ENCODE results near the gene FAM83C.

Gene FAM83C

DNA sequence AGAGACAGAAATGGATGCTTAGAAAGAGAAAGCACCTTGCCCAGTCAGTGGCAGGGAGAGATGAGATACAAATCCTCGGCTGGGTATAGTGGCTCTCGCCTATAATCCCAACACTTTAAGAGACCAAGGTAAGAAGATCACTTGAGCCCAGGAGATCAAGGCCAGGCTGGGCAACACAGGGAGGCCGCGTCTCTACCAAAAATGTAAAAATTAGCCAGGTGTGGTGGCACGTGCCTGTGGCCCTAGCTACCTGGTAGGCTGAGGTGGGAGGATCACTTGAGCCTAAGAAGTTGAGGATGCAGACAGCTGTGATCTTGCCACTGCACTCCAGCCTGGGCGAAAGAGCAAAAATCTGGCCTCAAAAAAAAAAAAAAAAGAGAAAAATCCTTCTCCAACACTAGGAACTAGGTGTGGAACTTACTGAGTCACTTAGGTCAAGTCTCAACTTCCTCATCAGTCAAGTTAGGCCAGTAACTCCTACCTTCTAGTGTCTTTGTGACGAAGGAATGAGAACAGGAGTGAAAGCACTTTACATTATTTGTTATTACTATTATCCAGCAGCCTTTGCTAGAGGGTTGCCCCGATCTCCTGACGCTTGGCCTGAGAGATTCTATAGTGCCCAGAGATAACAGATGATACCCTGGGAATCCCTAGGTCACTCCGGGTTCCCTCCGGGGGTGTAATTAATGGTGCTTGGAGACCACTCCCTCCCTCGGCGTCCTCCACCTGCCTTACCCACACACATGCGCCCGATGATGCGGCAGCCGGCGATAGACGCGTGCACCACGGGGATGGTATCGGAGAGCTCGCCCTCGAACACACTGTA lies 8.6 kb downstream of the FAM83C start:
- DNase-seq (ENCODE audit: low spot score) = no peak

DNA sequence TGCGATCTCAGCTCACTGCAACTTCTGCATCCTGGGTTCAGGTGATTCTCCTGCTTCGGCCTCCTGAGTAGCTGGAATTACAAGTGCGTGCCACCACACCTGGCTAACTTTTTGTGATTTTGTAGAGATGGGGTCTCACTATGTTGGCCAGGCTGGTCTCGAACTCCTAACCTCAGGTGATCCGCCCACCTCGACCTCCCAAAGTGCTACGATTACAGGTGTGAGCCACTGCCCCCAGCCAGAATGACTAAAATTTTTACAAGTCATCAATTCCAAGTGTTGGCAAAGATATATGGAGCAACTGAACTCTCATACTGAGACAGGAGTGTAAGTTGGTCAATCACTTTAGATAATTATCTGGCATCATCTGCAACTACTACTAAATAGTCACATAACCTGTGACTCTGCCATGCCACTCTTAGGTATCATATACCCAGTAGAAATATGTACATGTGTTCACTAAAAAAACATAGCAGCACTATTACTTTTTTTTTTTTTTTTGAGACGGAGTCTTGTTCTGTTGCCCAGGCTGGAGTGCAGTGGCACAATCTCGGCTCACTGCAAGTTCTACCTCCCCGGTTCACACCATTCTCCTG lies 10.6 kb downstream of the FAM83C start:
- DNase-seq (ENCODE audit: low spot score) = no peak

DNA sequence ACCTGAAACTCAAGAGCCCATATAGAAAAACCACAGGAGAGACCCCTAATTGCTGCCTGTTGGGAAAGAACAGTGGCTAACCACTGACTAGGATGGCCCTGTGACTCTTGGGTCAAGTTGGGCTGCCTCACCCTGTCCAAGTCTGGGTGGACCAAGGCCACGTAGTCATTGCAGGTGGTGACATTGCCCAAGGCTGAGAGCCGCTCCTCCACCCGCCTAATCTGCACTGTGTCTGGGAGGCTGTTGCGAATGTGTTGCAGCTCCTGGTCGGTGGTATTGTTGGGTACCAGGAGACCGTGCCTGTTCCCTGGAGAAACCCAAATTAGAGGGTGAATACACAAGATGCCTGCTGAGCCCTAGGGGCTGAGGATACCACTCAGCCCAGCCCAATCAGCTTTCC lies 11.7 kb downstream of the FAM83C start:
- no peak for DNase-seq (ENCODE audit: low spot score)

DNA sequence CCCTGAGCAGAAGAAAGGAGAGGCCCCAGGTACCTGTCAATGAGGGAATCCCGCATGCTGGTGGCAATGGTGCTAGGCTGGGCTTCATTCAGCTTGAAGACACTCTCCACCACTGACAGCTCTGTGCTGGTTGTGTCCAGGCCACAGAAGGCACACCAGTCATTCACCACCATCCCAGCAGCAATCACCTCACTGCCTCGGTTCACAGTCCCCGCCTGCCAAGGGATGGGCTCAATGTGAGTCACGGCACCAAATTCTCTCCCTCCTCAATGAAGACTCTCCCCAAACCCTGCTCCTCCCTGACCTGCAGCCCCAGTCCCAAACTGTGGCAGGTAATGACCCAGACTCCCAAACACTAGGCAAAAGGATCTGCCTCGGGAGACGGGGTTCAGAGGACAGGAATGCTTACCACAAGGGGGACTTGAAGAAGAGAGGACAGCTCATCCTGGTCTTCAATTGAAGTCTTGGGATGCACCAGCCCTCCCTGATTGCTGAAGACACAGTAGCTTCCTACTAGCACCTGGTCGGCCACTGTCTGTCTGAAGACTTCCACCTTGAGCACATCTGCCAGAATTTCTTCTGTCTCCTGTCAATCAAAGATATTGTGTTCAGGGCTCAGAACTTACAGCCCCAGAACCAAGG lies 12.6 kb downstream of the FAM83C start:
- DNase-seq (ENCODE audit: low spot score) = no peak

DNA sequence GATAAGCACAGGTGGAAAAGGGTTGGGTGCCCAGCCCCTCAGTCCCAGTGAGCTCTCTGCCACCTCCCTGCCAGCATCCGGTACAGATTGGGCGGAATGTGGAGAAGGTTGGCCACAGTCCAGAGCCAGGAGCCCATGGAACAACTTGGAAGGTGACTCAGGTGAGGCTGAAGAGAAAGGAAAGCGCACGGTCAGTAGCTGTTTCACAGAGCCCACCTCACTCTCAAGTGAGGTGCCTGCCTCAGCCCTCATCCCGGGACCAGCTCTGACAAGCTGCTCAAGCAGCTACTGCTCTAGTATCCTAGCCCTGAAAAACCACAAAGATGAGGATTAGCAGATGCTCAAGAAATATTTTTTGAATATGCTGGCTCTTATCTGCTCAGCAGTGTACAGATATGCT lies 13.2 kb downstream of the FAM83C start:
- no peak for DNase-seq (ENCODE audit: low spot score)

DNA sequence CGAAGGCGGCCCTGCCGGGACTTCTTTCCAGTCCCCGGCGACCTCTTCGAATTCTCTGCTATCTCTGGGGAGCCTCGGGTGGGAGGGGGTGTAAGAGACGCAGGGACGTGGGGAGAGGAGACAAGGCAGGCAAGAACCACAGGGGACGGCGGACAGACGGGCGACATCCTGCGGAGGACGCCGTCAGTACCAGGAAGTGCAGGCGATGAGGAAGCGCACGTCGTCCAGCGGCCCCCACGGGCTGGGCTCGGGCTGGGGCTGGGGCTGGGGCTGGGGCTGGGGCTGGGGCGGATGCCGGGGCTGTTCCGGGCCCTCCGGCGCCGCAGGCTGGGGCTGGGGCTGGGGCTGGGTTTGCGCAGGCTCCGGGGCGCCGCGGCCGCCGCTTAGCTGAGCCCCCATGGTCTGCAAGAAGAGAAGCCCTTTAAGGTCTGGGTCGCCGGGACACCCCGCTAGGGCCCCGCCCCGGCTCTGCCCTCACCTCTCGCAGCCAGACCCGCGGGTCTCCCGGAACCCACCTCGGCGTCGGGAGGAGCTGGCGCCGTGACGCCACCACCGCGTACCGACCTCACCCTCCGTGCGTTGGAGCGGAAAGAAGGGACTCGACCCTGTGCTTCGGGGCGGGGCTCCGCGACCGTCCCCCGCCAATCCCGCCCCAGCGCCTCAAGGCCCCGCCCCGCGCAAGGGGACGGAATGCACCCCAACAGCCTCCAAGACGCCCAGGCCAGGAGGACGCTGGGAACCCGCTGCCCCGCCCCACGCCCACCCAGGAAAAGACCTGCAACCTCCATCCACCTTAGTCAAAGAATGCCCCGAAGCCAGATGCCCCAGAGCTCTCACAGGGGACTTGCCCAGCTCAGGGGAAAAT lies 14.5 kb downstream of the FAM83C start, which contains the start of gene MMP24OS:
Gene MMP24OS (minus strand): TSS at position 592 of the 865 bp plus-strand sequence. CDS start 193 bp downstream, at position 399.
- peak; percentile 94 for DNase-seq (ENCODE audit: low spot score)

DNA sequence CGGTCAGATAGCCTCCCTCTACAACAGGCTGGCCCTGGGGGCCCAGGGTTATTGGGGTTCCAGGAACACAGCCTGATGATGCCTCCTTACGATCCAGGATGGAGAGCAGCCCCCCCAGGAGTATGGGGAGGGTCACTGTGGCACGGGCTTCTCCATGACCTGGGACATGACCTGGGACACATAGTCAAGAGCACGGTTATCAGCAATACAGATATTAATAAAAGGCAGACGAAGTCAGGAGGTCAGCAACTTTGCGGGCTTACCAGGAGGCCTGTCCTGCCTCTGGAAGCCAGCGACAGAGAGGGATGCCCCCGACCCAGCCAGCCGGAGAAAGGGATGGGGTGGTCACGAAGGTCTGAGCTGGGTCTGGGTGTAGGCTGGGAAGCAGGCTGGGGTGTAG lies 15.1 kb downstream of the FAM83C start:
- DNase-seq (ENCODE audit: low spot score) = no peak

DNA sequence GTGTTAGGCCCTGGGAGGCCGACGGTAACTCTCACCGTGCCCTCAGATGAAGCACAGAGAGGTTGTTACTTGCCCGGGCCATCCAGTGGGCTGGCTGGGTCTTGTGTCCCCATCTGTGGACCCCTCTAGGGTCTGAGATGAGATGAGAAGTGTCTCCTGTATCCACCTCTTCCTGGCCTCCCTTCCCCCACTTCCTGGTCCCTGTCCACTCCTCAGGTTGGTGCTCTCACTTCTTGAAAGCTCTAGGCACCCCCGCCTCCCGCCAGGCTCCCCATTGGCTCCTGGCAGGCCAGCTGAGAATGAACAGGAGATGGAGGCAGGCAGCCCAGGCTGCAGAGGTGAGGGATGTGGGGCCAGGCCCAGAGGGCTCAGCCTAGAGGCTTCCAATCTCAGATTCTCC lies 15.8 kb downstream of the FAM83C start:
- DNase-seq (ENCODE audit: low spot score) = no peak

DNA sequence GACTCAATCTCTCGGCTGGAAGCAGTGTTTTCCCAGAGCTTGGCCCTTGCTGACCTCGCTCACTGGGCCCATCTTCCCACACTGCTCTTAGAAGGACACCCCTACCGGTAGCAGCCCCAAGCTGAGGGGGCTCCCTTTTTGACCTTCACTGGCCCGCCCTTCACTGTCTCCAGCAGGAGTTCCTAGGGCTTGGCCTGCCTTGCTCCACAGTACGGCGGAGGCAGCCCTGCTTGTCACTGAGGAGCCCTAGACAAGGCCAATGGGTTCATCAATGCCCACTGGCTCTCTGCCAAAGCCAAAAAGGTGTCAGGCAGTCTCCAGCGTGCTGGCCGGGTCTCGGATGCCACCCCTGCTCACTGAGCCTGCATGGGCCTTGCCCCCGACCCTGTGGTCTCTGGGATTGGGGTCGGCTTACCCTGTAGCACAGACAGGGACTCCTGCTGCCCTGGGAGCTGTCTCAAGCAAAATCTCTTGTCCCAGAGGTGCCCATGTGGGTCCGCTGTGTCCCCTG lies 16.4 kb downstream of the FAM83C start:
- no peak for DNase-seq (ENCODE audit: low spot score)

DNA sequence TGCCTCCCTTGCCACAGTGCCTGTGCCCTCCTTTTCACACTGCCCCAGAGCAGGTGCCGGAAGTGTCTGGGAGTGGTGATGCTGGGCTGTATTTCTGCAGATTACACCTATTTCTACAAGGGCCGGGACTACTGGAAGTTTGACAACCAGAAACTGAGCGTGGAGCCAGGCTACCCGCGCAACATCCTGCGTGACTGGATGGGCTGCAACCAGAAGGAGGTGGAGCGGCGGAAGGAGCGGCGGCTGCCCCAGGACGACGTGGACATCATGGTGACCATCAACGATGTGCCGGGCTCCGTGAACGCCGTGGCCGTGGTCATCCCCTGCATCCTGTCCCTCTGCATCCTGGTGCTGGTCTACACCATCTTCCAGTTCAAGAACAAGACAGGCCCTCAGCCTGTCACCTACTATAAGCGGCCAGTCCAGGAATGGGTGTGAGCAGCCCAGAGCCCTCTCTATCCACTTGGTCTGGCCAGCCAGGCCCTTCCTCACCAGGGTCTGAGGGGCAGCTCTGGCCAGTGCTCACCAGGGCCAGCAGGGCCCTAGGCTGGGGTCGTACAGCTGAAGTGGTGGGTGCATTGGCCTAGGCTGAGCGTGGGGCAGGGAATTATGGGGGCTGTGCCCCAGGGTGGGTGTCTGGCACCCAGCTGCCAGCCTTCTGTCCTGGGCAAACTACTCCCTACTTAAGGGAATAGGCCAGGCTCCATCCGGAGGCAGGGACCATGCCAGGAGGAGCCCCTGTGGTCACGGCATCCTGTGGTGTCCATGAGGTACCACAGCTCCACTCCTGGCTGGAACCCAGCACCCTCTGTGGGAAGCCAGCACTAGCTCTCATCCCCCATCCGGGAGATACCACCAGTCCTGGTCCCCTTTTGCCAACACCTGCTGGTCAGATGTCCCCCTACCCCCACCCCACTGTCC lies 17.8 kb downstream of the FAM83C start:
- no peak for DNase-seq (ENCODE audit: low spot score)

DNA sequence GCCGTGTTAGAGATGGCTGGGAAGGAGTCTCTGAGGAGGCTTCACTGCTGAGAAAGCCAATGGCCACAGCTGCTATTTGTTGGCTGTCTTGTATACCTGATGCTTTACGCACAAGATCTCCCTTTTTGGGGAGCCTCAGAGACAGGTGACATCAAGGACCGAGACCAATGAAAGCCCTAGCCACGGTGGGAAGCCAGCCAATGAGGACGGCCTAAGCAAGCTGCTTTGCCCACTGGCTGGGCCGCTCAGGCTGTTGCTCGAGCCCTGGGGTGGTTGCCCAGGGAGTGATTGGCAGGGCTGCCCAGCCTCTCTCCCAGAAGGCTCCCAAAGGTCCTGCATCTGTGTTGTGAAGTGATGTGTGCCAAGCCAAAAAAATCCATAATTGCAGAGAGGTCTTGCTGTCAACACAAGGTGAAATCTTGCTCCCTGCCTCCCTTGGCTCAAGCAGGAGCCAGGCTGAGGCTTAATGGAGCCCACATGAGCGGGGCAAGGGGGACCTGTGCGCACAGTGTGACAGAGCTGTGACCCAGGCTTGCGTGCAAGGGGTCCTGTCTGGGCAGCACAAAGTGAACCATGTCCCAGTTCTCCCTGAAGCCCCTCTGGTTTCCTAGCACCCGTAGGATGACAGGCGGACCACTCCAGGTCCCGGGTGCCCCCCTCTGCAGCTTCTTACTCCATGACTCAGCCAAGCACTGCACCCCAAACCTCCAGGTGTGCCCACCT lies 18.6 kb downstream of the FAM83C start:
- DNase-seq (ENCODE audit: low spot score) = no peak

DNA sequence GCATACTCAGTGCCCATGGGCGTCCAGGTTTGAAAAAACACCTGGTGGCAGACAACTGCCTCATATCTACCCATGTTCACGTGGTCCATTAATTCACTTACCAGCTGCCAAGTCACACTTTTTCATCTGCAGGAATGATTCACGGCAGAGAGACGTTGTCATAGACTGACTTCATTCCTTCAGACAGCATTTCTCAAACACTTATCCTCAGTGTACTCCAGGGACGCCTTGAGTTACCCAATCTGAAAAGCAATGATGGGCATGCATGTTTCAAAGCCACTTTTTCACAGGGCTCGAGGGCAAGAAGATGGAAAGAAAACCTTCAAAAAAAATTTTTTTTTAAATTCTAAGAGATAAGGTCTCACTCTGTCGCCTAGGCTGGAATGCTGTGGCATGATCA lies 20.3 kb downstream of the FAM83C start:
- no peak for DNase-seq (ENCODE audit: low spot score)

DNA sequence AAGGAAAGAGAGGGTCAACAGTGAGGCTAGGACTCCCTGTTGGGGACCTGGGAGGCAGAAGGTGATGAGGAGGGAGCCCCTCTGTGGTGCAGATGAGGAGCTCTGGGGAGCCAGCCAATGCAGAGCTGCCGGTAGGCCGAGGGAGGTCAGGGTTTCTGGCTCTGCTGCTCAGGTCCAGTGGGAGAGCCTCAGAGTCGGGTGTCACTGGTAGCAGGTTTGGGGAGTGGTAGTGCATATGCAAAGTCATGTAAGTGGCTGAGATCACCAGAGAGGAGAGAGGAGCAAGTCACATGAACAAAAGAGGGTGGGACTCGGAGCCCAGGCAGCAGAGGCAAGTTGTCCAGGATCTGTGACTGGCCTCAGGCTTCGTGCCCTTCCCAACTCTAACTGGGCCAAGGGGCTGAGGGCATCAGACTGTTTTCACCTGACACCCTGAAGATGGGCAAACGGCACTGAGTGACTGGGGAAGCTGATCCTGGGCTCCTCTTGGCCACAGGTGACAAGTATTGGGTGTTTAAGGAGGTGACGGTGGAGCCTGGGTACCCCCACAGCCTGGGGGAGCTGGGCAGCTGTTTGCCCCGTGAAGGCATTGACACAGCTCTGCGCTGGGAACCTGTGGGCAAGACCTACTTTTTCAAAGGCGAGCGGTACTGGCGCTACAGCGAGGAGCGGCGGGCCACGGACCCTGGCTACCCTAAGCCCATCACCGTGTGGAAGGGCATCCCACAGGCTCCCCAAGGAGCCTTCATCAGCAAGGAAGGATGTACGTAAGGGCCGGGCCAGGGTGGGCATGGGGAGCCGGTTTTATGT lies 20.9 kb downstream of the FAM83C start:
- DNase-seq (ENCODE audit: low spot score) = no peak

DNA sequence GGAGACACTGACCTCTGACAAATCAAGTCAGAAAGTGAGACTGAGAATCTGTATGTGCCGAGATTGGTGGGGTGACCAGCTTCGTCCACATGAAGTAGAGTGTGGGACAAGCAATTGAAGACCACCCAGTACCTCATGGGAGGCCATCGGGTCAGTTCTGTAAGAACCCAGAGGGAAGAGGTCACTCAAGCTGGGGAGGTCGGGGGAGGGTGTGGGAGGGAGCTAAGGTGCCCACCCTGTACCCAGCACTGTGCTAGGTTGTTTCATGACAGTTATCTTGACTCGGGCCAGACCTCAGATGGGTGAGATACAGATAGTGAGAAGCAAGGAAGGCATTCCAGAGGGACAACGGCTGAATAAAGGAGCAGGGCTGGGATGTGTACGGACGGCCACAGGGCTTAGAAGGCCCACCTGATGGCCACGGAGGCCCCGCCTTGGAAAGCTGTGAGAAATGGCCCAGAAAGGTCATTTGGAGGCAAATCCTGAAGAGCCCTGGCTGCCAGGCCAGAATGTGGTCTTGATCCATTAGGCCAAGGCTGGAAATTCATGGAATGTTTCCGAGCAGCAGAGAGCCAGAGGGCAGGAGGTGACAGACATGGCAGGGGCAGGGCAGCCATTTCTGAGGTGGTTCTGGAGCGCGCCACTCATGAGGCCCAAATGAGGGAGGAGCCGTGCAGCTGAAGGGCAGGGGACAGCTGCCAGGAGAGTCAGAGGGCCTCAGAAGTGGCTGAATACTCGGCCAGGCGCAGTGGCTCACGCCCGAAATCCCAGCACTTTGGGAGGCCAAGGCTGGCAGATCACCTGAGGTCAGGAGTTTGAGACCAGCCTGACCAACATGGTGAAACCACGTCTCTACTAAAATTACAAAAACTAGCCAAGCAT lies 22.0 kb downstream of the FAM83C start:
- DNase-seq (ENCODE audit: low spot score) = no peak

DNA sequence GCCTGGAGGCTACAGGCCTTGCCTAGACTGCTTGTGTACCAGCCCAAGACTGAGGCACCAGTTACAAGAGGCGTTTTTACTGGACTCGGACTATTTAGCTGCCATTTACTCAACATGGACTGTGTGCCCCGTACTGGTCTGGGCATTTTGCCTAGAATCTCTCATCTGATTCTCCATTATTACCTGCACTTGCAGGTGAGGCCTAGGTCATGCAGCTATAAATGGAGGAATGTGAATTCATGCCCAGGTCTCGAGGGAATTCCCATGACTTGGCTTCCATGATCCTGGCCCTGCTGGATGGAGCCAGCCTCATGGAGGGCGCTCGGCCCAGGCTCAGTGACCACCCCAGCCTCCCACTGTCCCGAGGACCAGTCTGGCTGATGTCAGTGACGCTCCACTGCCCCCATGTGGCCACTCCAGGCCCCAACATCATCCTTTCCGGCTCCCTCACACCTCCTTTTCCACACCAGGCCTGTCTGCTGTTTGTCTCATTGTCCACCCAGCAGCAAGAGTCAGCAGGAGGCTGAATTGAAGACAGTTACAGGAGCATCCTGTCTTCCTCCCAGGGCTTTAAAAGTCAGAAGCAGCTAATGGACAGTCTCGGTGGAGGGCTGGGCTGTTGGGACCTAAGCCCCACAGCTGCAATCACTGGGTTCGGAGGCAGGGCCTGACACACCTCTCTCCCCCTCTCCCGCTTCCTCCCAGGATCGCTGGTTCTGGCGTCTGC lies 23.0 kb downstream of the FAM83C start:
- DNase-seq (ENCODE audit: low spot score) = peak; percentile 55

DNA sequence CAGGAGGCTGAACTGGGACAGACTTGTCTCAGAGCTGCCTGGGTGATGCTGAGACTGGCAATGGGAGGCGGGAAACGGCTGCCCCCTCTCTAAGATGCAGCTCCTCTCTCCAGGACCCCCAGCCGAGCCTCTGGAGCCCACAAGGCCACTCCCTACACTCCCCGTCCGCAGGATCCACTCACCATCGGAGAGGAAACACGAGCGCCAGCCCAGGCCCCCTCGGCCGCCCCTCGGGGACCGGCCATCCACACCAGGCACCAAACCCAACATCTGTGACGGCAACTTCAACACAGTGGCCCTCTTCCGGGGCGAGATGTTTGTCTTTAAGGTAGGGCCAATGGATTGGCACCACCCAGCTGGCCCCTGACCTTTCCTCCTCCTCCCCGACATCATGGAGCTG lies 25.1 kb downstream of the FAM83C start:
- DNase-seq (ENCODE audit: low spot score) = no peak

DNA sequence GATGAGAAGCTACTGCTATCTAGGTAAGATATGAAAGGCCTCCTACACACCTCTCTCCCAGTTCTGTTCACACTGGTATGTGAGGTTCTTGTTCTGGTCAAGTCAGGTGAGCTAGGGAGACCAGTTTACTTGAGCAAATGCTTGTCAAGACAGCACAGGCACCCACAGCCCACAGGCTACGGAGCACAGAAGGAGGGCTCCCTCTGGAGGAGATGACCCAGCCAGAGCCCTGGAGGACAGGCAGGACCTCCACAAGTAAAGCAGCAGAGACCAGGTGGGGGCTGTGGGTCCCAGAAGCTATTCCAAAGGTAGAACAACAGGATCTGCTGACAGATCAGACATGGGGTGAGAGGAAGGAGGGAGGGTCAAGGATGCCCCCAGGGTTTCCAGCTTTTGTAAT lies 27.5 kb downstream of the FAM83C start:
- peak; percentile 68 for DNase-seq (ENCODE audit: low spot score)

Measured in SW480 (cell line).